Measurements from ENCODE around the gene MRPS16.

Gene MRPS16

DNA sequence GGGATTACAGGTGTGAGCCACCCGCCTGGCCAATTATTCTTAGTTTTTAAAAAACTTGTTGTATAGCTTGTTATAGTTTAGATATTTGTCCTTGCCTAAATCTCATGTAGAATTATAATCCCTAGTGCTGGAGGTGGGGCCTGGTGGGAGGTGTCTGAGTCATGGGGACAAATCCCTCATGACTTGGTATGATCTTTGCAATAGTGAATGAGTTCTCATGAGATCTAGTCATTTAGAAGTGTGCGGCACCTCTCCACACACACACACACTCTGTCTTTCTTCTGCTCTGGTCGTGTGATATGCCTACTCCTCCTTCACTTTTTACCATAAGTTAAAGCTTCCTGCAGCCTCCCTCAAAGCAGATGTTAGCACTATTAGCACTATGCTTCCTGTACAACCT lies 47.4 kb downstream of the MRPS16 start:
- Histone ChIP-seq H3K27ac (replicated peaks) (no peak overlapping the region), H3K4me3 (replicated peaks; ENCODE audit: insufficient read depth, low read length) (no peak overlapping the region), H3K27me3 (ENCODE audit: insufficient read depth, poor library complexity, severe bottlenecking) (no peaks in the 10 kb centered on the region)
- DNase-seq (ENCODE audit: low read depth in 1 of 2, low spot score in 1 of 2), result no peak
- TF ChIP-seq SPI1 (IDR thresholded peaks at IDR 0.05; ENCODE audit: borderline replicate concordance, low read depth) (no peak), POLR2AphosphoS5 (IDR thresholded peaks at IDR 0.05; ENCODE audit: low read depth) (no peak), GABPA (IDR thresholded peaks at IDR 0.05; ENCODE audit: low read depth) (no peak)
- TF ChIP-seq, protein P1, sequence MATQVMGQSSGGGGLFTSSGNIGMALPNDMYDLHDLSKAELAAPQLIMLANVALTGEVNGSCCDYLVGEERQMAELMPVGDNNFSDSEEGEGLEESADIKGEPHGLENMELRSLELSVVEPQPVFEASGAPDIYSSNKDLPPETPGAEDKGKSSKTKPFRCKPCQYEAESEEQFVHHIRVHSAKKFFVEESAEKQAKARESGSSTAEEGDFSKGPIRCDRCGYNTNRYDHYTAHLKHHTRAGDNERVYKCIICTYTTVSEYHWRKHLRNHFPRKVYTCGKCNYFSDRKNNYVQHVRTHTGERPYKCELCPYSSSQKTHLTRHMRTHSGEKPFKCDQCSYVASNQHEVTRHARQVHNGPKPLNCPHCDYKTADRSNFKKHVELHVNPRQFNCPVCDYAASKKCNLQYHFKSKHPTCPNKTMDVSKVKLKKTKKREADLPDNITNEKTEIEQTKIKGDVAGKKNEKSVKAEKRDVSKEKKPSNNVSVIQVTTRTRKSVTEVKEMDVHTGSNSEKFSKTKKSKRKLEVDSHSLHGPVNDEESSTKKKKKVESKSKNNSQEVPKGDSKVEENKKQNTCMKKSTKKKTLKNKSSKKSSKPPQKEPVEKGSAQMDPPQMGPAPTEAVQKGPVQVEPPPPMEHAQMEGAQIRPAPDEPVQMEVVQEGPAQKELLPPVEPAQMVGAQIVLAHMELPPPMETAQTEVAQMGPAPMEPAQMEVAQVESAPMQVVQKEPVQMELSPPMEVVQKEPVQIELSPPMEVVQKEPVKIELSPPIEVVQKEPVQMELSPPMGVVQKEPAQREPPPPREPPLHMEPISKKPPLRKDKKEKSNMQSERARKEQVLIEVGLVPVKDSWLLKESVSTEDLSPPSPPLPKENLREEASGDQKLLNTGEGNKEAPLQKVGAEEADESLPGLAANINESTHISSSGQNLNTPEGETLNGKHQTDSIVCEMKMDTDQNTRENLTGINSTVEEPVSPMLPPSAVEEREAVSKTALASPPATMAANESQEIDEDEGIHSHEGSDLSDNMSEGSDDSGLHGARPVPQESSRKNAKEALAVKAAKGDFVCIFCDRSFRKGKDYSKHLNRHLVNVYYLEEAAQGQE (IDR thresholded peaks at IDR 0.05; ENCODE audit: insufficient replicate concordance, low read depth), result no peak
- TF ChIP-seq, protein P2, sequence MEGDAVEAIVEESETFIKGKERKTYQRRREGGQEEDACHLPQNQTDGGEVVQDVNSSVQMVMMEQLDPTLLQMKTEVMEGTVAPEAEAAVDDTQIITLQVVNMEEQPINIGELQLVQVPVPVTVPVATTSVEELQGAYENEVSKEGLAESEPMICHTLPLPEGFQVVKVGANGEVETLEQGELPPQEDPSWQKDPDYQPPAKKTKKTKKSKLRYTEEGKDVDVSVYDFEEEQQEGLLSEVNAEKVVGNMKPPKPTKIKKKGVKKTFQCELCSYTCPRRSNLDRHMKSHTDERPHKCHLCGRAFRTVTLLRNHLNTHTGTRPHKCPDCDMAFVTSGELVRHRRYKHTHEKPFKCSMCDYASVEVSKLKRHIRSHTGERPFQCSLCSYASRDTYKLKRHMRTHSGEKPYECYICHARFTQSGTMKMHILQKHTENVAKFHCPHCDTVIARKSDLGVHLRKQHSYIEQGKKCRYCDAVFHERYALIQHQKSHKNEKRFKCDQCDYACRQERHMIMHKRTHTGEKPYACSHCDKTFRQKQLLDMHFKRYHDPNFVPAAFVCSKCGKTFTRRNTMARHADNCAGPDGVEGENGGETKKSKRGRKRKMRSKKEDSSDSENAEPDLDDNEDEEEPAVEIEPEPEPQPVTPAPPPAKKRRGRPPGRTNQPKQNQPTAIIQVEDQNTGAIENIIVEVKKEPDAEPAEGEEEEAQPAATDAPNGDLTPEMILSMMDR (IDR thresholded peaks at IDR 0.05; ENCODE audit: insufficient read depth, low read length), result no peak

All from HL-60 (cell line).